ENCODE results near the gene RANBP9.

RANBP9 gene

DNA sequence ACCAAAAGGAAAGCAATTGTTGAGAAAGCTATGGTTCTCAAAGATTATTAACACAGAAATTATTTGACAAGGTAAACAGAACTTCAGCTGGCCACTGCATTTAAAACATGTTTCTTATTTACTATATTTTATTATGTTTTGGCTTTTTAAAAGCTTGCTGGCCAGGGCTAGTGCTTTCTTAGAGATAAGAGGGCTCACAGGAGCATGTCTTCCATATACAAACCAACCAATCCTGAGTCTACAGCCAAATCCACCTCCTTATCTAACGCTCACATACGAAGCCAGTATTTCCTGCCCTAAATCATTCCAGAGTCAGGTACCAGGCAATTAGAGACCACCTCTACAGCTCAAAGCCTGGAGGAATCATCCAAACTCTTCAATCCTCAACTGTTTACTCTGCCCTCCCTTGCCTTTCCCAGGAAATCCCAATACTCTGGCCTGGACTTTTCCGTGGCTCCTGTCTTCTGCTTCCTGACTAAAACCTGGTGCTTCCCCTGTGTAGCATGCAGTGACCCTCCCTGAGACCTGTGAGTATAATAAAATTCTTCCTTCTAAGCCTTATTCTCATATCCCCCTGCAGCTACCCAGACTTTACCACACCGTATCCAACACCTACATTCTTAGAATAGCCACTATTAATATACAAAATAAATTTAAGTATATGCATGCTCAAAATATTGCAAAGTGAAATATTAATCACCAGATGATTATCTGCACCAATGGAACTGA is 33.2 kb downstream of the RANBP9 start:
- DNase-seq (ENCODE audit: low read depth in 2 of 2): no peak

DNA sequence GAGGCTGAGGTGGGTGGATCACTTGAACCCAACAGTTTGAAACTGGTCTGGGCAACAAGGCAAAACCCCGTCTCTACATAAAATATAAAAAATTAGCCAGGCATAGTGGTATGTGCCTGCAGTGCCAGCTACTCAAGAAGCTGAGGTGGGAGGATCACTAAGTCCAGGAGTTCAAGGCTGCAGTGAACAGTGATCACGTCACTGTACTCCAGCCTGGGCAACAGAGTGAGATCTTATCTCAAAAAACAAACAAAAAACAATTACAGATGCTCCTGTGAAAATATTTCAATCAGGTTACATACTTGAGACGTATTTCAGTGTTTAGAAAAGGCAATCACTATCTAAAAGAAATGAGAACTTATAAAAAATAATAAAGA is 33.8 kb downstream of the RANBP9 start:
- no peak for DNase-seq (ENCODE audit: low read depth in 2 of 2)

DNA sequence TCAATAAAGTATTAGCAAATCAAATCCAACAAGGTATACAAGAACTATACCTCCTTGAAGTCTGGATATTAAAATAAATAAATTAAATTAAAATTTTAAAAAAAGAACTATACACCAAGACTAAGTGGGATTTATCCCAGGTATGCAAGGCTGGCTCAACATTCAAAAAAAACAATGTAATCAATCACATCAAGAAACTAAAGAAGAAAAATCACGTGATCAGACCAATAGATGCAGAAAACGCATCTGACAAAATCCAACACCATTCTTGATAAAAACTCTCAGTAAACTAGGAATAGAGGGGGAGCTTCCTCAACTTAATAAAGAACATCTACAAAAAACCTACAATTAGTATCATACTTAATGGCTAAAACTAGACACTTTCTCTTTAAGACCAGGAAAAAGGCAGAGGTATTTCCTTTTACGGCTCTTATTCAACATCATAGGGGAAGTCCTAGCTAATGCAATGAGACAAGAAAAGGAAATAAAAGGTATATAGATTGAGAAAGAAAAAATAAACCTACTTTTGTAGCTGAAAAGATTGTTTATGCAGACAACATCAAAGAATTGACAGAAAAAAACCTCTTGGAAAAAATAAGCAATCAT is 35.0 kb downstream of the RANBP9 start:
- DNase-seq (ENCODE audit: low read depth in 2 of 2): no peak

DNA sequence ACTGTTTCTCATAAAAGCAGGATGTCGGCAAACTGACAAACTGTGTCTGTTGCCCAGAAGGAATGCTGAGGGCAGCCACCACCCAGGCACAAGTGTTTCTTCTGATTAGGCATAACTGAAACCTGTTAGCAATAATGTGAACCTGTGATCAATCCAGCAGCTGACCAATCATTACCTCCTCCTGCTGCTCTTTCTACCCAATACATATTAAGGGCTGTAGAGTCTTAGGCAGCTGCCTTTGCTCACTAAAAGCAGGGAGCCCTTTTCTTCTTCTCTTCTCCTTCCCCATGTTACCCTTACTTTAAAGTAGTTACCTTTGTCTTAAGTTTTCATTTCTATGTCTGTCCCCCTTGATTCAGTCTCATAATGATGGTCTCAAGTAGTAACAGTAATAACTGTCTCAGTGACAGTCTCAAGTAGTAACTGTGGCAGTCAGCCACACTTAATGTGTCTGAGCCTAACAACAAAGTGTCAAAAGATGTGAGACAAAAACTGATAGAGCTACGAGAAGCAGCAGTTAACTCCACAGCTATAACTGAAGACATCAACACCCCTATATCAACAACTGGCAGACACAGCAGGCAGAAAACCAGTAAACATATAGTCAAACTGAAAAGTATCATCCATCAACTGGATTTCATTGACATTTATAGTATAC is 37.0 kb downstream of the RANBP9 start:
- no peak for DNase-seq (ENCODE audit: low read depth in 2 of 2)

DNA sequence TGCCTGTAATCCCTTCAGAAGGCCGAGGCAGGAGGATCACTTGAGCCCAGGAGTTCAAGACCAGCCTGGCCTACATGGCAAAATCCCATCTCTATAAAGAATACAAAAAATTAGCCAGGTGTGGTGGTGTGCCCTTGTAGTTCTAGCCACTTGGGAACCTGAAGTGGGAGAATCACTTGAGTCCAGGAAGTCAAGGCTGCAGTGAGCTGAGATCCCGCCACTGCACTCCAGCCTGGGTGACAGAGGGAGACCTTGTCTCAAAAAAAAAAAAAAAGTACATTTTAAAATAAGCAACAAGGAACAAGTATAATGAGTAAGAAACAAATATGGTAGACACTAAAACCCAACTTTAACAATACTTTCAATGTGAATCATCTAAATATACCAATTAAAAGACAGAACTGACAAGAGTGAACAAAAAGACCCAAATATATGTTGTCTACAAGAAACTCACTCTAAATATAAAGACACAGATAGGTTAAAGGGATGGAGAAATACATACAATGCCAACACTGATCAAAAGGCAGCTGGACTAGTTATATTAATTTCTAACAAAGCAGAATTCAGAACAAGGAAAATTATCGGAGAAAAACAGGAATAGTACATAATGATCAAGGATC is 37.7 kb downstream of the RANBP9 start:
- DNase-seq (ENCODE audit: low read depth in 2 of 2): no peak

DNA sequence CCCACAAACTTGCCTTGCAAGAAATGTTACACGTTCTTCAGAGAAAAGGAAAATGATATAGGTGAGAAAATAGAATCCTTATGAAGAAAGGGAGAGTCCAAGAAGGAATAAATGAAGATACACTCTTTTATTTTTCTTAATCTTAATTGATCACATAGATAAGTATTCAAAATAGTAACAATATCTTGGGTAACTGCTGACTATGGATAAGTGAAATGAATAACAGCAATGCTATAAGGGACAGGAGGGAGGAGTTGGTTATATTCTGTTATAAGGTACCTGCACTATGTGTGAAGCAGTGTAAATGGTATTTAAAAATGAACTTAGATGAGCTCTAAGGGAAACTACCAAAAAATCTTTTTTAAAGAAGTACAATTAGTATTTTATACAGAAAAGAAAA is 38.3 kb downstream of the RANBP9 start:
- no peak for DNase-seq (ENCODE audit: low read depth in 2 of 2)

DNA sequence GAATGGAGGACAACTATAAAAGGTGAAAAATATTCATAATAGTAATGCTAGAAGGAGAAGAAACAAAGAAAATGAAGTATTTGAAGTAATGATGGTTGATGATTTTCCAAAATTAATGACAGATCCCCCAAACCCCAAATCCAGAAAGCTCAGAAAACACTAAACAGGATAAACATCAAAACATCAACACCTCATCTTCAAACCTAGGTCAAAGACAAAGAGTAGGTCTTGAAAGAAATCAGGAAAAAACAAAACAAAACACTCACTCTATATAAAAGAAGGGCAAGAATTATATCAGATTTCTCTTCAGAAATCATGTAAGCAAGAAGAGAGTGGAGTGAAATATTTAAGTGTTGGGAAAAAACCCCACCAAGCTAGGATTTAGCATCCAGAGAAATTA is 38.7 kb downstream of the RANBP9 start:
- no peak for DNase-seq (ENCODE audit: low read depth in 2 of 2)

DNA sequence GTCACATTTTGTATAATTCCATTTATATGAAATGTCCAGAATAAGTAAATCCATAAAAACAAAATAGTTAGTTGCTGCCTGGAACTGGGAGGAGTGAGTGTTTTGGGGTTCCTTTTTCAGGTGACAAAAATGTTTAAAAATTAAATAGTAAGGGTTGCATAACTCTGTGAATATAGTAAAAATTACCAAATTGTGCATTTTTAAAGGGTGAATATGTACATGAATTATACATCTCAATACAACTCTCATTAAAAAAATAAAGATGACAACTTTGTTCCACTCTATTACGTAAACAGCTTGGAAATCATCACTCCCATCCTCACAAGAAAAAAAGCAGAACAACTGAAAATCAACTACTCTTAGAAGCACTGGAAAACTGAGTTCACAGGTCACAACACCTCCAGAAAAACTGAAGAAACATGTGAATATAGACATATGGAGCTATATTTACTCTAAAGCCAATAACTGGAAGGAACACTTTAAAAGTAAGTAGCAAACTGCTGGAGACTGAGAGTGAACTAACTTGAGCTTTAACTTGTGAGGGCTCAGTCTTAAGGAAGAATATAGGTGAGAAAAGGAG is 40.0 kb downstream of the RANBP9 start:
- no peak for DNase-seq (ENCODE audit: low read depth in 2 of 2)

DNA sequence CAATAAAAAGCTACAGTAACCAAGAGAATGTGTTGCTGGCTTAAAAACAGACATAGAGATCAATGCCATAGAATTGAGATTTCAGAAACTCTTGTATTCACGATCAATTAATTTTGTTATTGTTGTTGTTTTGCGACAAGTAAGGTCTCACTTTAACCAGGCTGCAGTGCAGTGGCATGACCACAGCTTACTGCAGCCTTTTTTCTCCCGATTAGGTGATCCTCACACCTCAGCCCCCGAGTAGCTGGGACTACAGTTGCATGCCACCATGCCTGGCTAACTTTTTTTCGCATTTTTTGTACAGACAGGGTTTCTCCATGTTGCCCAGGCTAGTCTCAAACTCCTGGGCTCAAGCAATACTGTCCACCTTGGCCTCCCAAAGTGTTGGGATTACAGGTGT is 42.2 kb downstream of the RANBP9 start:
- no peak for DNase-seq (ENCODE audit: low read depth in 2 of 2)

DNA sequence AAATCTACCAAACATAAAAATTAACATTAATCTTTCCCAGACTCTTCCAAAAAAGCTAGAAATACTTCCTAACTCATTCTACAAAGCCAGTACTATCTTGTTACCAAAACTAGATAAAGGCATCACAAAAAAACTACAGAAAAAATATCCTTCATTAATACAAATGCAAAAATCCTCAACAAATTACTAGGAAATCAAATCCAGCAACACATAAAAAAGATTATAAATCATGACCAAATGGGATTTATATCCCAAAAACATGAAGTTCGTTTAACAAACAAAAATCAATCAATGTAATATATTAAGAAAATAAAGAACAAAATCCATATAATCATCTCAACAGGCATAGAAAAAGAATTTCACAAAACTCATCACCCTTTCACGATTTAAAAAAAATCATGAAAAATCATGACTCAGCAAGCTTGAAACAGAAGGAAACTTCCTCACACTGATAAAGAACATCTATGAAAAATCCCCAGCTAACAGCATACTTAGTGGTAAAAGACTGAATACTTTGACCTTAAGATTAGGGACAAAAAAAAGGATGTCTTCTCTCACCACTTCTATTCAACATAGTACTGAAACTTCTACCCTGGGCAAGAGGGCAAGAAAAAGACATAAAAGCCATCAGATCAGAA is 43.2 kb downstream of the RANBP9 start:
- DNase-seq (ENCODE audit: low read depth in 2 of 2): no peak

DNA sequence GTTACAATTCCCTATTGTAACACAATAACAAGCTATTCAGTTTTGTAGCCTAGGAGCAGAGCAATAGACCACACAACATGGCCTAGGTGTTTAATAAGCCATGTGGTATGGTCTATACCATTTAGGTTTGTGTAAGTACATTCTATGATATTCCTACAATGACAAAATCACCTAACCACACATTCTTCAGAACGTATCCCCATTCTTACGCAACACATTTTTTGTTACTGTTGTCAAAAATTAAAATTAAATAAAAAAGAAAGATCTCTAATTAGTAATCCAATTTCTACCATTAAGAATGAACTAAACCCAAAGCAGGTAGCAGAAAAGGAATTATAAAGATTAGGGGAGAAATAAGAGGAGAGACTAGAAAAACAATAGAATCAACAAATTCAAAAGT is 44.0 kb downstream of the RANBP9 start:
- no peak for DNase-seq (ENCODE audit: low read depth in 2 of 2)

DNA sequence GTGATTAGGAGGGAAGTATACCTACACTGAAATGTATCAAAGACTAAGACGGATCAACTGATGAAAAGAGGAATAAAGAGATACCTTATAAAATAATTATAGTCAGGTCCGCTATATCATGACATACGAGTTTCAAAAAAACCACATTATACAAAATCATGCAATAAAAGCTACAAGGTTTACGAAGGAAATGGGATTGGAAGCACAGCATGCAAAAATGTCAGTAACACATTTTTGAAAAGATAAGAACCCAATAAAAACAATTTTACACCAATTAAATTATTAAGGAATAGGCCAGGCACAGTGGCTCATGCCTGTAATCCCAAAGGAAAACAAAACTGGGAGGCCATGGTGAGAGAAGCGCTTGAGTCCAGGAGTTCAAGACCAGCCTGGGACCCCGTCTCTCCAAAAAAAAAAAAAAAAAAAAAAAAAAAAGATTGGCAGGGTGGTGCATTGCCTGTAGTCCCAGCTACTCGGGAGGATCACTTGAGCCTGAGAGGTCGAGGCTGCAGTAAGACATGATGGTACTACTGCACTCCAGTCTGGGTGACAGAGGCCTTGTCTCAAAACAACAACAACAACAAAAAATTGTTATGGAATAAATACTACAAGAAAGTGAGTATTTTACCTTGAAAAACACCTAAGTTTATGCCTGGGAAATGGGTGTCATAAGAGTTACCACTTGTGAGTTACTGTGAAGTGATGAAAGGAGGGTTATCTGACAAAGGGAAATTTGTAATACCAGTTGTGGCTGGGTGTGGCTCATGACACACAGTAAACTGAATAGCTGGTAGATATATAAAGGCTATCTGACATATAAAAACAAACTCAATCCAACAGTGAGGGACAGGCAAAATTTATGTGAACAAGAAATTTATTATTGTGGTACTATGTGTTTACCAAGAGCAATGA is 45.2 kb downstream of the RANBP9 start:
- DNase-seq (ENCODE audit: low read depth in 2 of 2): no peak

DNA sequence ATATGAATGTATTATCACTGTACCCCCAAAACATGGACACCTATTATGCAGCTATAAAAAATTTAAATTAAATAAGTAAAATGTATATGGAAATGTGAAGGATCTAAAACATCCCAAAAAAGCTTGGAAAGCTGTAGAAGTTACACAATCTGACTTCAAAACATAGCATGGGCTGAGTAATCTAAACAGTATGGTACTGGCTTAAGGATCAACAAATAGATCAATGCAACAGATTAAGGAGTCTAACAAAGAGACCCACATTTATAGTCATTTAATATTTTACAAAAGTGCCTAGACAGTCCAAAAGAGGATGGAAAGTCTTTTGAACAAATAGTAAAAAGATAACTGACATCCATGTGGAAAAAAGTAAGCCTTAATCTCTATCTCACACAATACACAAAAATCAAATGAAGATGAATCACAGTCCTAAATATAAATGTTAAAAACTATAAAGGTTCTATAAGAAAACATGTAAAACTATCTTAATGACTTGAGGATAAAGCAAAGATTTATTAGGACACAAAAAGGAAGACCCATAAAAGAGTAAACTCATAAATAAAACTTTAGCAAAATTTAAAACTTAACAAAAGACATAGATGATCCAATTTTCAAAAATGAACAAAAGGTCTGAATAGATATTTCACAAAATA is 46.8 kb downstream of the RANBP9 start:
- peak; percentile 8 to 9 for DNase-seq (ENCODE audit: low read depth in 2 of 2)

DNA sequence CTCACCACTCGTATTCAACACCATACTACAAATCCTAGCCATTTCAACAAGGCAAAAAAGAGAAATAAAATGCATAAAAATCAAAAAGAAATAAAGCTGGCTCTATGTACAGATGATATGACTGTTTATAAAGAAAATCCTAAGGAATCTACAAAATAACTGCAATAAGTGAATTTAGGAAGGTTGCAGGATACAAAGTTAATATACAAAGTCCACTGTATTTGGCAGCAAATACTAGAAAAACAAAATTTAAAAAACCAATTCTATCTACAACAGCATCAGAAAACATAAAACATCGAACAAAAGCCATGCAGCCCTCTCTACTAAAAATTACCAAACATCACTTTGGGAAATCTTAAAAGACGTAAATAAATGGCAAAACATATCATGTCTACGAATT is 47.6 kb downstream of the RANBP9 start:
- no peak for DNase-seq (ENCODE audit: low read depth in 2 of 2)

DNA sequence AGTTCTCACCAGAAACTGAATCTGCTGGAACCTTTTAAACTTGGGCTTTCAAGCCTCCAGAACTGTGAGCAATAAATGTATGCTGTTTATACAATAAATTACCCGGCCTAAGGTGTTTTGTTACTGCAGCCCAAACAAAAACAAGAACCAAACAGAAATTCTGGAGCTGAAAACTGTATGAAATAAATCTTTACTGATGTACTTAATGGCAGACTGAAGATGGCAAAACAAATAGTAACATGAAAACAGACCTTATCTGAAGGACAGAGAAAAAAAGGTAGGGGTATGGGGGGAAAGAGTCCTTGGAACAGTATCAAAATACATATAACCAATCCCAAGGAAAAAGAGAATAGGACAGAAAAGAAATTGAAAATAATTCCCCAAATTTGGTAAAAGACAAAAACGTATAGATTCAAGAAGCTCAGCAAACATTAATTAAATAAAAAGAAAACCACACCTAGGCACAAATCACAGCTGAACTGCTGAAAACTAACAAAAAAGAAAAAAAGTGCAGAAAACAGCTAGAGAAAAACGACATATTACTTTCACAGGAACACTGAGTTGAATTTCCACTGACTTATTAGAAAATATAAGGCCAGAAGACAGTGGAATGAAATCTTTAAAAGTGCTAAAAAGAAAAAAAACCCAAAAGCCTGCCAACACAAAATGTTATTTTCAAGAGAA is 48.8 kb downstream of the RANBP9 start:
- DNase-seq (ENCODE audit: low read depth in 2 of 2): no peak

DNA sequence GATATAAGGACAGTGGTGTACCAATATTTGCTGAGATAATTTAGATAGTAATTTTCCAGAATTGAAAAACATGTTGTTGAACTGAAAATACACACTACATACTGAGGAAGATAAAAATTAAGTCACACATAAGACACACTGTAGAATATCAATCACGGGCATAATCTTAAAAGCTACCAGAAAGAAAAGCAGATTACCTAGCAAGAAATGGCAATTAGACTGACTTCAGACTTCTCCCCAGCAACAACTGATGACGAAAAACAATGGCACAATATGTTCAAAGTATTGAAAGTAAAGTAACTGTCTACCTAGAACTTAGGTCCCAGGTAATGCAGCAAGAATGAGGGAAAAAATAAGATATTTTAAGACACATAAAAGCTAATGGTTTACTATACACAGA is 50.0 kb downstream of the RANBP9 start:
- DNase-seq (ENCODE audit: low read depth in 2 of 2): no peak

DNA sequence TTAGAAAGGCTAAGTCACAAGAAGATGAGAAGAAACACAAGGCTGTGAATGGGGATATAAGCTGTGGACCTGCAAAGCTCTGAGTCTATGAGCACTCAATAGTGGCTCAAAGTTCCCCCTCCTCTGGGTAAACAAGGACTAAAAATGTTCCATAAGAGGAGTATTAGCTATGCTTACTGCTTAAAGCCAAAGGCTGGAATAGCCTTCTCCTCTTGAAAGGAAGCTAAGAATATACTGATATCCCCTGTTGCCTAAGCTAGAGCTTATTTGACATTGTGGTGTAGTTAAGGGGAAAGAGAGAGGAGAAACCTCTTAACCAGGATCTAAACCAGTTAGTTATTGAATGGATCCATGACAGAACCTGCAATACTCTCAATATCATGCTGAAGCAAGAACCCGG is 50.7 kb downstream of the RANBP9 start:
- DNase-seq (ENCODE audit: low read depth in 2 of 2): no peak

DNA sequence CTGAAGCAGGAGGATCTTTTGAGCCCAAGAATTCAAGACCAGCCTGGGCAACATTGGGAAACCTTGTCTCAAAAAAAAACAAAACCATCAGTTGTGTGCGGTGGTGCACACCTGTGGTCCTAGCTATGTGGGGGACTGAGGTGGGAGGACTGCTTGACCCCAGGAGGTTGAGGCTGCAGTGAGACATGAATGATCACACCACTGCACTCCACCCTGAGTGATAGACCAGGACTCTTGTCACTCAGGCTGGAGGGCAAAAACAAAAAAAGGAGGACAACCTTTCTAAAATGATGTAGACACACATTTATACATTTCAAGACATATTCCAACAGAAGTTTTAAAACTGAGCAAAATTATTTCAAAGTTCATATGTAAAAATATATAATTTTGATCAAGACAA is 51.4 kb downstream of the RANBP9 start:
- DNase-seq (ENCODE audit: low read depth in 2 of 2): no peak

DNA sequence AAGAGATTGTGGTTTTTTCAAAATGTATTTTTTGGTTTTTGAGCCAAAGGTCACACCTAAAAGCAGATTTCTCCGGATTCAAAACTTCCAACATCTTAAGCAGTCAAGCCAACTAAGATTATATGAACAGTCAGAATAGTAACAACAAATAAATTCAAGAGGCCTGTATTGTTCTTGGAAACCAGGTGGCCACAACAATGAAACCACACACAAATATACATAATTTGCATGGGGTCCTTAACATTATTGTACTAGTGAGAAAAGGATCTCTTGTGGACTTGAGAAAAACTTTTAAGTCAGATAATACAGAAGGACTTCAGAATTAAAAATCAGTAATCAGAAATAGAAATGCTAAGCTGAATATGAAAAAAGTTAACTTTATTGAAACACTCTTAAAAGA is 55.9 kb downstream of the RANBP9 start:
- DNase-seq (ENCODE audit: low read depth in 2 of 2): no peak

DNA sequence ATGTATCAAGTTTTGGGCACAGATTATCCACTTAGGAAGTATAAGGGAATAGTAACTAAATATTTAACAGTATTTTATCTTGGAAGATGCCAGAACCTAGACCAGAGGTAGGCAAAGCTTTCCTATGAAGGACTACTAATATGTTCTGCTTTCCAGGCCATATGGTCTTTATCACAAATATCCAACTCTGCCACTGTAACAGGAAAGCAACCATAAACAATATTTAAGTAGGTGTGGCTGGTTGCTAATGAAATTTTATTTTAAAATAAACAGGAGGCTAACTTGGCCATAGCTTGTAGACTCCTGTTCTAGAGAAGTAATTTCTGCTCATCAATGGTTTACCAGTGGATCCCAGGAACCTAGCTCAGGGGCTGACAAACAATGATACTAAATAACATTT is 57.1 kb downstream of the RANBP9 start:
- no peak for DNase-seq (ENCODE audit: low read depth in 2 of 2)
